Stimulated activated CD4-positive, alpha-beta T cell treated with anti-CD3 and anti-CD28 coated beads, Interleukin-15, amount 100 ng/mL, for 1 hour (primary cell): ENCODE data around the gene YPEL2.
"Not testable (repeated sequence)": the region's sequence is repeated elsewhere in the genome, so short reads cannot be mapped to it uniquely, and the experiment has no call there.

Experiments
- DNase-seq, 2 donors: peaks; one replicate each; pipeline ENCODE4 v3.0.0-alpha.2; 2020; ENCODE audit warnings: low read depth in 1 of 2, low spot score in 1 of 2

YPEL2 gene

GRCh38 chr17:59375857-59376256 is 44.4 kb downstream of the YPEL2 start:
- no peak for DNase-seq

GRCh38 chr17:59376506-59376905 is 45.1 kb downstream of the YPEL2 start:
- DNase-seq, result no peak

- DNase-seq, result no peak
Measured at GRCh38 chr17:59377410-59377809, 46.0 kb downstream of the YPEL2 start.

GRCh38 chr17:59378675-59379074 is 47.2 kb downstream of the YPEL2 start:
- no peak for DNase-seq

GRCh38 chr17:59380474-59380873 is 49.0 kb downstream of the YPEL2 start:
- no peak for DNase-seq

GRCh38 chr17:59381716-59382570 is 50.5 kb downstream of the YPEL2 start:
- no peak for DNase-seq

GRCh38 chr17:59383893-59384292 is 52.4 kb downstream of the YPEL2 start:
- no peak for DNase-seq

- no peak for DNase-seq
Measured at GRCh38 chr17:59387351-59388068, 56.1 kb downstream of the YPEL2 start.

- no peak for DNase-seq
Measured at GRCh38 chr17:59388069-59388556, 56.7 kb downstream of the YPEL2 start.

- no peak for DNase-seq
Measured at GRCh38 chr17:59389066-59389465, 57.6 kb downstream of the YPEL2 start.

- DNase-seq, result no peak
Measured at GRCh38 chr17:59391021-59391420, 59.6 kb downstream of the YPEL2 start.

- DNase-seq, result no peak
Measured at GRCh38 chr17:59392973-59393679, 61.7 kb downstream of the YPEL2 start.

- DNase-seq, result not testable (repeated sequence)
Measured at GRCh38 chr17:59393742-59394410, 62.4 kb downstream of the YPEL2 start.

- DNase-seq, result no peak
Measured at GRCh38 chr17:59396134-59396826, 64.8 kb downstream of the YPEL2 start.

GRCh38 chr17:59397316-59398073 is 66.0 kb downstream of the YPEL2 start:
- DNase-seq, result no peak

GRCh38 chr17:59399914-59400313 is 68.5 kb downstream of the YPEL2 start:
- DNase-seq, result no peak

GRCh38 chr17:59400858-59401257 is 69.4 kb downstream of the YPEL2 start:
- DNase-seq, result no peak

- no peak for DNase-seq
Measured at GRCh38 chr17:59401274-59401673, 69.8 kb downstream of the YPEL2 start.

GRCh38 chr17:59401725-59402124 is 70.3 kb downstream of the YPEL2 start:
- DNase-seq, result no peak

GRCh38 chr17:59402760-59403159 is 71.3 kb downstream of the YPEL2 start:
- no peak for DNase-seq
